Stimulated activated CD8-positive, alpha-beta memory T cell treated with anti-CD3 and anti-CD28 coated beads, Interleukin-2, amount 100 ng/mL, for 1 hour (primary cell): Measurements from ENCODE around the gene ALDH9A1.

Experiments used
- DNase-seq, 2 donors: peaks; one replicate each; pipeline ENCODE4 v3.0.0-alpha.2; 2020; ENCODE audit warnings: low read depth in 2 of 2

The ALDH9A1 gene

GRCh38 chr1:165623624-165624023, 74.7 kb downstream of the ALDH9A1 start:
- no peak for DNase-seq

GRCh38 chr1:165619647-165620151, 78.7 kb downstream of the ALDH9A1 start:
- no peak for DNase-seq

- no peak for DNase-seq
Measured at GRCh38 chr1:165616987-165617546, 81.3 kb downstream of the ALDH9A1 start.

- DNase-seq: no peak
Measured at GRCh38 chr1:165616054-165616612, 82.2 kb downstream of the ALDH9A1 start.
